Stimulated activated naive CD8-positive, alpha-beta T cell treated with anti-CD3 and anti-CD28 coated beads, Interleukin-15, amount 100 ng/mL, for 72 hours (primary cell): ENCODE measurements around the gene CLDN5.

Source experiments
- ATAC-seq: fragments of 150-1000 bp; cut with Tn5 transposase; 2 replicates; pipeline ENCODE4 v1.10.0; 2021; ENCODE audit warnings: mild to moderate bottlenecking, moderate library complexity
- DNase-seq, 2 donors: peaks; one replicate each; pipeline ENCODE4 v3.0.0; 2021 to 2022
- H3K27ac Mint-ChIP-seq, 2 donors: one replicate each; pipeline ENCODE4 v1.8.0; 2022; ENCODE audit warnings: mild to moderate bottlenecking in 2 of 2, mixed read lengths in 2 of 2, moderate library complexity in 2 of 2
- H3K27me3 Mint-ChIP-seq: one replicate; pipeline ENCODE4 v1.8.0; 2022; ENCODE audit warnings: mixed read lengths
- H3K4me1 Mint-ChIP-seq: one replicate; pipeline ENCODE4 v1.8.0; 2022; ENCODE audit warnings: mild to moderate bottlenecking, mixed read lengths
- H3K4me3 Mint-ChIP-seq, 2 donors: one replicate each; pipeline ENCODE4 v1.8.0; 2022; ENCODE audit warnings: mild to moderate bottlenecking in 2 of 2, mixed read lengths in 2 of 2, moderate library complexity in 1 of 2
- H3K9me3 Mint-ChIP-seq, 2 donors: one replicate each; pipeline ENCODE4 v1.8.0; 2022; ENCODE audit warnings: mixed read lengths in 2 of 2

Gene CLDN5

DNA sequence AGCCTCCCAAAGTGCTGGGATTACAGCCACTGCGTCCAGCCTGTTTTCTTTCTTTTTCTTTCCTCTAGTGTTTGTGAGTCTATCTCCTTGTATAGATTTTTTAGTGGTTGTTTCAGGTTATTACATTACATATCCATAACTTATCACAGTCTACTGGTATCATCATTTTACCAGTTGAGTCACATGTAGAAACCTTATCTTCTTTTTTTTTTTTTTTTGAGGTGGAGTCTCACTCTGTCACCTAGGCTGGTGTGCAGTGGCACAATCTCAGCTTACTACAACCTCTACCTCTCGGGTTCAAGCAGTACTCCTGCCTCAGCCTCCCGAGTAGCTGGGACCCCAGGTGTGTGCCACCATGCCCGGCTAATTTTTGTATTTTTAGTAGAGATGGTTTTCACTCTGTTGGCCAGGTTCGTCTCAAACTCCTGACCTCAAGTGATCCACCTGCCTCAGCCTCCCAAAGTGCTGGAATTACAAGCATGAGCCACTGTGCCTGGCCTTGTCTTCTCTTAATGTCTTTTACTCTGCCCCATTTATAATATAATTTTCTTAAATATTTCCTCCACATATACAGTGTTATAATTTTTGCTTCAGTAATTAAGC is 33.5 kb downstream of the CLDN5 start:
- Mint-ChIP-seq H3K9me3 (no peaks in the 10 kb centered on the region), H3K27me3 (no peaks in the 10 kb centered on the region), H3K27ac (no peak overlapping the region), H3K4me1 (peaks cover 15% of the 10 kb centered on the region), H3K4me3 (no peak overlapping the region)
- DNase-seq (no peak), ATAC-seq (no peak)

GRCh38 chr22:19488884-19489843 is 35.0 kb downstream of the CLDN5 start:
- no peak for DNase-seq
- no peaks in the 10 kb centered on the region for H3K9me3 Mint-ChIP-seq
- ATAC-seq = no peak
- peaks cover 20% of the 10 kb centered on the region for H3K4me1 Mint-ChIP-seq
- H3K27me3 Mint-ChIP-seq = no peaks in the 10 kb centered on the region
- H3K27ac Mint-ChIP-seq = no peak overlapping the region
- no peak overlapping the region for H3K4me3 Mint-ChIP-seq

GRCh38 chr22:19488285-19488684 is 35.9 kb downstream of the CLDN5 start:
- H3K9me3 Mint-ChIP-seq = no peaks in the 10 kb centered on the region
- peaks cover 24% of the 10 kb centered on the region for H3K4me1 Mint-ChIP-seq
- H3K4me3 Mint-ChIP-seq = no peak overlapping the region
- H3K27ac Mint-ChIP-seq = no peak overlapping the region
- H3K27me3 Mint-ChIP-seq = no peaks in the 10 kb centered on the region
- ATAC-seq (no peak), DNase-seq (no peak)

DNA sequence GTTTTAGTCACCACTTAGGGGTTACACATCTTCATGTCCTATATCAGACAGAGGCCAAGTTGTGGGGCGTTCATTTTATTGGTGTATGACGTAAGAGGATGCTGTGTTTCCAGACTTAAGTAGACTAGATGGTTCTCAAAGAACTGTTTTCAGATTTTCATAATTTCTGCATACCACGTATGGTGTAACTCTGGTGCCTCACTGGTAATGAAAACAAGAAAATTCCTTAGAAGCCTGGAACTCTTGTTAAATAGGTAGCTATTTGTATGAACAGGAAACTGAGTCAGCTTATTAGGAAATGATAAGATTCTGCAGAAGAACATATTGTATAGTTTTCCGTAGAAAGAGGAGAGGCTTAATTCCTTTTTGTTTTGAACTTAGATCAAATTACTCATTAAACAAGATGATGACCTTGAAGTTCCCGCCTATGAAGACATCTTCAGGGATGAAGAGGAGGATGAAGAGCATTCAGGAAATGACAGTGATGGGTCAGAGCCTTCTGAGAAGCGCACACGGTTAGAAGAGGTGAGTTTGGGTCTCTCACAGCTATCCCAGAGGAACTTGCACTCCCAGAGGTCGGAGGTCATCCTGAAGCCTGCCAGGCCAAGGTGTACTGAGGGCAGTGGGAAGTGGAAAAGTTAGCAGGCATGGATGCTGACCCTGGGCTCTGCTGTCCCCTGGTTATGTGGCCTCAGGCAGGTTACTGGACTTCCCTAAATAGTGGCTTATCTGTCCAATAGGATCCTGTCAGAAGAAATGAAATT is 40.5 kb downstream of the CLDN5 start:
- Mint-ChIP-seq H3K4me3 (no peak overlapping the region), H3K9me3 (no peaks in the 10 kb centered on the region), H3K27ac (peak overlapping the region in 1 of 2 donors; percentile 5), H3K4me1 (peaks cover 25% of the 10 kb centered on the region), H3K27me3 (no peaks in the 10 kb centered on the region)
- DNase-seq = no peak
- no peak for ATAC-seq

GRCh38 chr22:19482297-19482696 is 41.9 kb downstream of the CLDN5 start:
- peaks cover 35% of the 10 kb centered on the region for H3K4me1 Mint-ChIP-seq
- no peak overlapping the region for H3K4me3 Mint-ChIP-seq
- no peaks in the 10 kb centered on the region for H3K9me3 Mint-ChIP-seq
- no peak for ATAC-seq
- H3K27ac Mint-ChIP-seq = no peak overlapping the region
- DNase-seq = no peak
- no peaks in the 10 kb centered on the region for H3K27me3 Mint-ChIP-seq

- Mint-ChIP-seq H3K4me3 (peak overlapping the region; percentile 98 to 99), H3K27me3 (no peaks in the 10 kb centered on the region), H3K27ac (peak overlapping the region in 1 of 2 donors; percentile 34), H3K4me1 (peaks cover 44% of the 10 kb centered on the region), H3K9me3 (no peaks in the 10 kb centered on the region)
- ATAC-seq (no peak), DNase-seq (no peak)
These were observed 43.4 kb downstream of the CLDN5 start for GRCh38 chr22:19480789-19481188.

DNA sequence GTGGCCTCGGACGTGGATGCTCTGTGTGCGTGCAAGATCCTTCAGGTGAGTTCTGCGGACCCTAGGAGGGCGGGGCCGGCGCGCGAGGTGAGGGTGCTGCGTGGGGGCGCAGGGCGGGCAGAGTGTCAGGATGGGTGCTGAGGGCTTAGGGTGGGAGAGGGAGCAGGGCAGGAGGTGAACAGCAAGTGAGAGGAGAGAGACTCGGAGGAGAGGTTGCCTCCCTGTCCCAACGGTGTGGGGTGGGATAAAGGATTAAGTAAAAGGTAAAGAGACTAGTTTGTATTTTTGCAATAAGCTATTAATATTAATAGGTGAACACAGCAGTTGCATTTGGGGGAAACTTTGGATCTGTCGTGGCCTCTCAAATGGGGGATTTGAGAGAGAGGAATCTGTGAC is 44.0 kb downstream of the CLDN5 start:
- peak overlapping the region; percentile 98 to 99 for H3K4me3 Mint-ChIP-seq
- DNase-seq (no peak), ATAC-seq (peak; percentile 10)
- H3K9me3 Mint-ChIP-seq = no peaks in the 10 kb centered on the region
- H3K27ac Mint-ChIP-seq = peak overlapping the region; percentile 91 to 100
- no peaks in the 10 kb centered on the region for H3K27me3 Mint-ChIP-seq
- H3K4me1 Mint-ChIP-seq = peaks cover 47% of the 10 kb centered on the region

GRCh38 chr22:19479355-19480172 is 44.6 kb downstream of the CLDN5 start, which contains the start of gene CDC45:
CDC45 (plus strand) TSS chr22:19479920; CDS start chr22:19479969, 49 bp downstream.
- peak; percentile 93 to 96 for DNase-seq
- Mint-ChIP-seq H3K9me3 (no peaks in the 10 kb centered on the region), H3K27me3 (no peaks in the 10 kb centered on the region), H3K4me3 (peak within 1 kb of the TSS; percentile 98 to 99), H3K4me1 (peaks cover 47% of the 10 kb centered on the region), H3K27ac (peak within 1 kb of the TSS; percentile 100)
- ATAC-seq = peak; percentile 95

- peaks cover 47% of the 10 kb centered on the region for H3K4me1 Mint-ChIP-seq
- ATAC-seq = peak; percentile 72
- H3K4me3 Mint-ChIP-seq = peak within 1 kb of the TSS; percentile 98 to 99
These were observed 45.3 kb downstream of the CLDN5 start, which contains the start of gene UFD1 for GRCh38 chr22:19478901-19479354. UFD1 (minus strand) TSS chr22:19479193; CDS start chr22:19479085, 108 bp downstream.

DNA sequence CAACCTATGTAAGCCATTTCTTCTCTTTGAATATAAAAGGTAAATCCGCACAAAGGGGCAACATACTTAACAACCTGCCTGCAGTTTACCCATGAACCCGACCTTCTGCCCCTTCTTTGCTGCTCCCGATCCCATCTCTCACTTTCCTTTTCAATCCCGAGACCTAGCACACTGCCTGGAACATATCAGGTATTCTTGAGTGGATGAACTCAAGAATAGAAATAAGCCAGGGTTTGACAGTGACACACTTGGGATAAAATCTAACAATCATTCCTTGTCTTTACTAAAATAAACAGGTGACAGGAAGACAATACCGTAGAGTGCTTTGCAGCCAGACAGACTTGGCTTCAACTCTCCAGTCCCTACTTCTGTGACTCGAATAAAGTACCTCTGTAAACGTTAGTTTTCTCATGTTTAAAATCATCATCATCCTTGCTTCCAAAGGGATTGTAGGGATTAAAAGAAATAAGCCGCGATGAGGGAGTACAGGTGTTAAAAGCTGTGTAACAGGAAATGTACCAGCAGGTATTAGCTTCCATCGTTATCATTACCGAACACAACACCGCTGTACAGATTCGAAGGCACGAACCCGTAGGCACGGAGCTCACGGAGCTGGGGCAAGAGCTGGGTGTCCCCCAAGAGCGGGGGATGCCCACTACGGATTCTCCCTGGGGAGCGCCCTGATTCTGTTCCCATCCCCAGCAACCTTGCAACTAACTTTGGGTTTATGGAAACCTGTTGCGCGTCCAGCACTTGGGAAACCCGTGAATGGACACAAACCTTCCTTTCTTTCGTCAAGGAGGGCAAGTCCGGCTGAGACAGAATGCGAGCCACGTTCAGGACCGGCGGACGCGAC is 45.9 kb downstream of the CLDN5 start:
- ATAC-seq (no peak), DNase-seq (peak; percentile 17 to 26)
- peaks cover 43% of the 10 kb centered on the region for H3K4me1 Mint-ChIP-seq
- no peaks in the 10 kb centered on the region for H3K27me3 Mint-ChIP-seq
- peak overlapping the region; percentile 98 to 99 for H3K4me3 Mint-ChIP-seq
- peak overlapping the region; percentile 83 to 95 for H3K27ac Mint-ChIP-seq
- H3K9me3 Mint-ChIP-seq = no peaks in the 10 kb centered on the region

More at GRCh38 chr22:19478901-19479354, 45.3 kb downstream of the CLDN5 start, which contains the start of gene UFD1:
- no peaks in the 10 kb centered on the region for H3K27me3 Mint-ChIP-seq
- peak; percentile 86 for DNase-seq
- H3K9me3 Mint-ChIP-seq = no peaks in the 10 kb centered on the region
- peak within 1 kb of the TSS; percentile 100 for H3K27ac Mint-ChIP-seq

- no peaks in the 10 kb centered on the region for H3K27me3 Mint-ChIP-seq
- no peaks in the 10 kb centered on the region for H3K9me3 Mint-ChIP-seq
- no peak for ATAC-seq
- peak overlapping the region; percentile 83 to 95 for H3K27ac Mint-ChIP-seq
- no peak for DNase-seq
- H3K4me3 Mint-ChIP-seq = peak overlapping the region; percentile 98 to 99
- peaks cover 43% of the 10 kb centered on the region for H3K4me1 Mint-ChIP-seq
These were observed 46.7 kb downstream of the CLDN5 start for GRCh38 chr22:19477321-19478044.

DNA sequence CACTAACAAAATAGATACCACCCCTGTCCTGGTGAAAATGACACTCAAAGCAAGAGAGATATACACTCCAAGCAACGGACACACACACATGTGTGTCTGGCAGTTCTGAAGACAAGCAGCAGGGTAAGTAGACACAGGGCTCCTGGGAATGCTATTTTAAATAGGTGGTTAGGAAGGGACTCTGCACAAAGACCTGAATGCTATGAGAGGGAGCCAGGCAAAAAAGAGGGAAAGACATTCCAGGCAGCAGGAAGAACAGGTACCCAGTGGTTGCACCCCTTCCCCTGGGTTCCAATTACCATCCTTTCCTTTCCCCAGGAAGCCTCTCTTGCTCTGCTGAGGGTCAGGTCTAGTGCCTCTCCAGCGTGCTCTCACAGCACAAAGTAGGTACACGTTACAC is 48.2 kb downstream of the CLDN5 start:
- Mint-ChIP-seq H3K9me3 (no peaks in the 10 kb centered on the region), H3K4me1 (peaks cover 42% of the 10 kb centered on the region), H3K27me3 (no peaks in the 10 kb centered on the region), H3K27ac (no peak overlapping the region), H3K4me3 (no peak overlapping the region)
- DNase-seq (no peak), ATAC-seq (no peak)

DNA sequence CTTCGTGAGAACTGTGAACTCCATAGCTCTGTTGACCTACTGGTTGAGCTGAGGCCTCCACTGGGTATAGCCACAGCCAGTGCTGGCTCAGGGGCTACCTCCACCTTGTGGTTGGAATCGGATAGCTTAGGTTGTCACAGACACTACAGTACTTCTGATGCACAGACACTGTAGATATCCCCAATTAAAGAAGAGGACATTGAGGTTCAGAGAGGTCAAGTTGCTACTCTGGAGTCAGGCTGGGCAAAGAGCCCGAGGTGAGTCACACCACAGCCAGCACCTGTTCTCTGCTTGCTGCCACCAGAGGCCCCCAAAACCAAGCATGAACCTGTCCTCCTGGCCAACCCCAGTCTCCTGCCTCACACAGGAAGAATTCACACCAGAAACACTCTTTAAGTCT is 50.6 kb downstream of the CLDN5 start:
- ATAC-seq (no peak), DNase-seq (no peak)
- Mint-ChIP-seq H3K9me3 (no peaks in the 10 kb centered on the region), H3K4me1 (peaks cover 26% of the 10 kb centered on the region), H3K4me3 (no peak overlapping the region), H3K27ac (peak overlapping the region in 1 of 2 donors; percentile 74), H3K27me3 (no peaks in the 10 kb centered on the region)
